22Rv1 (cell line): ENCODE data around the gene UNC93B1.
"Not testable (repeated sequence)": the region's sequence is repeated elsewhere in the genome, so short reads cannot be mapped to it uniquely, and the experiment has no call there.

Source experiments
- ZFX ChIP-seq: fragments of 450-650 bp; IDR thresholded peaks from 2 replicates; pipeline ENCODE4 v1.6.1; 2017; ENCODE audit warnings: antibody characterized with exemption, borderline replicate concordance
- TF ChIP-seq, protein P1 (sequence below): fragments of 450-650 bp; IDR thresholded peaks from 2 replicates; pipeline ENCODE4 v1.5.1; 2017; ENCODE audit warnings: mild to moderate bottlenecking

DNA sequence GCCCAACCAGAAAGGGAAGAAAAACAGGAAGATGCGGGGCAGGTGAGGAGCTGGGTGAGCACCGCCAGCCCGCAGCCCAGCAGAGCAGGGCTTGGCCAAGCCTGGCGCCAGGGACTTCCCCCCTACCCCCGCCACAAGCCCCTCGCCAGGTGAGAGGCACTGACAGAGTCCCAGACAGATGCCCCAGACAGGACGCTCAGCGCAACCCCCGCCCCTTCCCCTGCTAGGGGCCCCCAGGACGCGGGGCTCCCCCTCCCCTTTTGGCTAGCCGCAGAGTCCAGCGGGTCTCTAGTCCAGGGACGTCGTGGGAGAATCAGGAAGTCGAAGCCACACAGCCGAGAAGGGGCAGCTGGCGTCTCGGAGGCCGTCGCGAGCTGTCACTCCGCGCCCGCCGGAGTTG, 48.9 kb downstream of the UNC93B1 start:
- TF ChIP-seq, protein P1, sequence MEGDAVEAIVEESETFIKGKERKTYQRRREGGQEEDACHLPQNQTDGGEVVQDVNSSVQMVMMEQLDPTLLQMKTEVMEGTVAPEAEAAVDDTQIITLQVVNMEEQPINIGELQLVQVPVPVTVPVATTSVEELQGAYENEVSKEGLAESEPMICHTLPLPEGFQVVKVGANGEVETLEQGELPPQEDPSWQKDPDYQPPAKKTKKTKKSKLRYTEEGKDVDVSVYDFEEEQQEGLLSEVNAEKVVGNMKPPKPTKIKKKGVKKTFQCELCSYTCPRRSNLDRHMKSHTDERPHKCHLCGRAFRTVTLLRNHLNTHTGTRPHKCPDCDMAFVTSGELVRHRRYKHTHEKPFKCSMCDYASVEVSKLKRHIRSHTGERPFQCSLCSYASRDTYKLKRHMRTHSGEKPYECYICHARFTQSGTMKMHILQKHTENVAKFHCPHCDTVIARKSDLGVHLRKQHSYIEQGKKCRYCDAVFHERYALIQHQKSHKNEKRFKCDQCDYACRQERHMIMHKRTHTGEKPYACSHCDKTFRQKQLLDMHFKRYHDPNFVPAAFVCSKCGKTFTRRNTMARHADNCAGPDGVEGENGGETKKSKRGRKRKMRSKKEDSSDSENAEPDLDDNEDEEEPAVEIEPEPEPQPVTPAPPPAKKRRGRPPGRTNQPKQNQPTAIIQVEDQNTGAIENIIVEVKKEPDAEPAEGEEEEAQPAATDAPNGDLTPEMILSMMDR: not testable (repeated sequence)
- TF ChIP-seq ZFX: not testable (repeated sequence)
